B cell (primary cell): Measurements from ENCODE around the gene CCDC107. TPM values are rescaled to one million over a fixed set of nuclear protein-coding genes. Genes with fewer than 3 reads are reported as not detected.

ENCODE experiments used
- ATAC-seq: fragments of 200-7000 bp; cut with Tn5 transposase; one replicate; pipeline ENCODE4 v1.10.0; 2021; ENCODE audit warnings: low read depth, mild to moderate bottlenecking, moderate number of reproducible peaks, moderate library complexity
- CTCF ChIA-PET: fragments of 350-600 bp; sonication (Branson Sonifier 250); formaldehyde crosslinking; loops from one replicate; lab custom pipeline; 2021; ENCODE audit warnings: antibody characterized with exemption, inconsistent platforms; lab: Charles Lee
- POLR2A ChIA-PET: fragments of 350-600 bp; sonication (Branson Sonifier 250); formaldehyde crosslinking; loops from one replicate; lab custom pipeline; 2021; ENCODE audit warnings: antibody characterized with exemption; lab: Charles Lee
- DNase-seq: peaks from one replicate; pipeline ENCODE4 v3.0.0; 2013
- H2AFZ ChIP-seq: 2 replicates; pipeline ENCODE4 v1.6.1; 2012; ENCODE audit warnings: mild to moderate bottlenecking, low read depth, low read length; ENCODE audit not compliant: insufficient read depth, poor library complexity, severe bottlenecking
- H3K27ac ChIP-seq, 2 donors: 1 replicate in 1 of 2; 2 replicates in 1 of 2; pipeline ENCODE4 v1.5.1; 2012 to 2013; ENCODE audit warnings: low read length in 2 of 2, mild to moderate bottlenecking in 2 of 2, moderate library complexity in 1 of 2
- H3K27me3 ChIP-seq, 4 experiments: fragments of 200-600 bp in 1 of 4; sonication (generic) in 1 of 4; replicated peaks in 1 of 4; 1 replicate in 2 of 4; 2 replicates in 2 of 4; pipeline versions ENCODE4 v1.6.1 to v1.7.0; 2013 to 2016; ENCODE audit warnings: low read length in 3 of 4, mild to moderate bottlenecking in 2 of 4, mixed read lengths in 1 of 4, moderate library complexity in 1 of 4; ENCODE audit not compliant: insufficient read depth in 4 of 4, control insufficient read depth in 3 of 4; ENCODE audit errors: control extremely low read depth in 1 of 4
- H3K36me3 ChIP-seq, 2 experiments: replicated peaks in 1 of 2; 1 replicate in 1 of 2; 2 replicates in 1 of 2; pipeline versions ENCODE4 v1.6.1 to v1.7.1; 2013; ENCODE audit warnings: low read length in 1 of 2; ENCODE audit not compliant: insufficient read depth in 2 of 2, control insufficient read depth in 1 of 2; ENCODE audit errors: control extremely low read depth in 1 of 2, extremely low read depth in 1 of 2
- H3K4me1 ChIP-seq, 2 donors: fragments of 200-600 bp in 1 of 2; sonication (generic) in 1 of 2; 1 replicate in 1 of 2; 2 replicates in 1 of 2; pipeline versions ENCODE4 v1.5.1 to v1.6.1; 2013 to 2017; ENCODE audit warnings: low read length in 2 of 2; ENCODE audit not compliant: control insufficient read depth in 2 of 2, insufficient read depth in 2 of 2
- H3K4me2 ChIP-seq: replicated peaks from 2 replicates; pipeline ENCODE3; 2012; ENCODE audit warnings: mild to moderate bottlenecking, low read depth, low read length; ENCODE audit not compliant: poor library complexity, severe bottlenecking
- H3K4me3 ChIP-seq, 5 experiments: fragments of 200-600 bp in 1 of 5; sonication (generic) in 1 of 5; 1 replicate in 3 of 5; 2 replicates in 2 of 5; pipeline versions ENCODE4 v1.5.1 to v1.7.0; 2011 to 2016; ENCODE audit warnings: low read length in 4 of 5, mild to moderate bottlenecking in 4 of 5, low read depth in 2 of 5, control low read depth in 1 of 5, moderate library complexity in 1 of 5; ENCODE audit not compliant: insufficient read depth in 1 of 5; ENCODE audit errors: control extremely low read depth in 1 of 5, extremely low read depth in 1 of 5
- H3K79me2 ChIP-seq: fragments of 200-600 bp; sonication (generic); one replicate; pipeline ENCODE4 v1.6.0; 2016; ENCODE audit warnings: low read length; ENCODE audit not compliant: control insufficient read depth, insufficient read depth
- H3K9ac ChIP-seq: fragments of 200-600 bp; sonication (generic); 2 replicates; pipeline ENCODE4 v1.6.1; 2017; ENCODE audit warnings: mild to moderate bottlenecking, low read length, moderate library complexity
- H3K9me3 ChIP-seq, 3 donors: one replicate each; pipeline versions ENCODE4 v1.6.1 to v1.7.1; 2013; ENCODE audit warnings: low read length in 2 of 3; ENCODE audit not compliant: control insufficient read depth in 2 of 3, insufficient read depth in 1 of 3; ENCODE audit errors: control extremely low read depth in 1 of 3
- H4K20me1 ChIP-seq: 2 replicates; pipeline ENCODE4 v1.6.0; 2012; ENCODE audit warnings: mild to moderate bottlenecking, low read length; ENCODE audit not compliant: insufficient read depth, control insufficient read depth, poor library complexity, severe bottlenecking
- H3K27ac Mint-ChIP-seq: one replicate; pipeline ENCODE4 v1.8.0; 2021; ENCODE audit warnings: mixed read lengths
- H3K27me3 Mint-ChIP-seq: one replicate; pipeline ENCODE4 v1.8.0; 2021; ENCODE audit warnings: mixed read lengths
- H3K4me1 Mint-ChIP-seq: one replicate; pipeline ENCODE4 v1.8.0; 2021; ENCODE audit warnings: mixed read lengths
- H3K4me3 Mint-ChIP-seq: one replicate; pipeline ENCODE4 v1.8.0; 2021; ENCODE audit warnings: mixed read lengths
- H3K9me3 Mint-ChIP-seq: one replicate; pipeline ENCODE4 v1.8.0; 2022; ENCODE audit warnings: mixed read lengths; ENCODE audit not compliant: insufficient read depth
- EZH2 ChIP-seq: IDR thresholded peaks from 2 replicates; pipeline ENCODE4 v1.6.1; 2012; ENCODE audit warnings: borderline replicate concordance, low read depth, mild to moderate bottlenecking, moderate library complexity, low read length; ENCODE audit not compliant: insufficient read depth, poor library complexity, severe bottlenecking
- intact Hi-C: fragments of 100-400 bp; cut with micrococcal nuclease; formaldehyde crosslinking; loops from one replicate; pipeline ENCODE4 v1.10.0; 2022
- polyA plus RNA-seq: library from polyadenylated mRNA; depleted of rRNA; stranded (reverse); fragments of >200 nt; gene quantifications from 2 replicates; pipeline ENCODE4 v1.2.3, GENCODE V29; 2012
- total RNA-seq, 2 donors: library from RNA; stranded (reverse); fragments of 120-200 nt in 1 of 2; gene quantifications; 1 replicate in 1 of 2; 2 replicates in 1 of 2; pipeline versions ENCODE4 v1.2.3 to v1.2.4, GENCODE V29; 2013 to 2022
- TF ChIP-seq, protein P1 (sequence below): fragments of 200-600 bp; IDR thresholded peaks from one replicate; pipeline ENCODE4 v1.8.0; 2022; ENCODE audit warnings: antibody characterized with exemption, mild to moderate bottlenecking

CCDC107 gene
- total and polyA plus RNA-seq, 2 donors (not counting 1 experiment from before 2014, with no cell fraction given) = 22.5 to 33.8 TPM

GRCh38 chr9:35635730-35636129, 22.4 kb upstream of the CCDC107 start:
- H3K4me3 Mint-ChIP-seq = peak overlapping the region; percentile 68
- CTCF ChIA-PET = interaction anchor here (0.9 to 3.1 kb wide), 8 partner anchors 10 to 96 kb away, joined by 3 to 19 read pairs (median 4); partner anchors contain the start of genes CREB3, SIT1 and TLN1
- Histone ChIP-seq H3K4me3 (peak overlapping the region in 2 of 5 experiments; percentile 5 to 45), H3K9me3 (peaks cover 0 to 3% (median 0%) of the 10 kb centered on the region in 3 donors), H4K20me1 (no peaks in the 10 kb centered on the region), H3K36me3 (peaks cover 0 to 3% of the 10 kb centered on the region in 2 experiments), H3K9ac (peak overlapping the region; percentile 53), H3K4me2 (peak overlapping the region; percentile 63), H3K79me2 (peaks cover 14% of the 10 kb centered on the region), H2AFZ (no peak overlapping the region), H3K4me1 (peaks cover 67 to 68% of the 10 kb centered on the region in 2 donors), H3K27me3 (no peaks in the 10 kb centered on the region), H3K27ac (peak overlapping the region; percentile 88 to 95)
- intact Hi-C loops = loop anchor here (1.0 kb wide), 2 partner anchors 11 to 16 kb away; no protein-coding TSS in a partner anchor
- no peaks in the 10 kb centered on the region for H3K27me3 Mint-ChIP-seq
- H3K27ac Mint-ChIP-seq = peak overlapping the region; percentile 91
- H3K9me3 Mint-ChIP-seq = no peaks in the 10 kb centered on the region
- POLR2A ChIA-PET = interaction anchor here (0.7 to 2.1 kb wide), 8 partner anchors 11 to 31 kb away, joined by 3 to 17 read pairs (median 5); partner anchors contain the start of genes CCDC107, RMRP and TESK1
- DNase-seq (no peak), ATAC-seq (no peak)
- TF ChIP-seq EZH2 = no peak
- TF ChIP-seq, protein P1, sequence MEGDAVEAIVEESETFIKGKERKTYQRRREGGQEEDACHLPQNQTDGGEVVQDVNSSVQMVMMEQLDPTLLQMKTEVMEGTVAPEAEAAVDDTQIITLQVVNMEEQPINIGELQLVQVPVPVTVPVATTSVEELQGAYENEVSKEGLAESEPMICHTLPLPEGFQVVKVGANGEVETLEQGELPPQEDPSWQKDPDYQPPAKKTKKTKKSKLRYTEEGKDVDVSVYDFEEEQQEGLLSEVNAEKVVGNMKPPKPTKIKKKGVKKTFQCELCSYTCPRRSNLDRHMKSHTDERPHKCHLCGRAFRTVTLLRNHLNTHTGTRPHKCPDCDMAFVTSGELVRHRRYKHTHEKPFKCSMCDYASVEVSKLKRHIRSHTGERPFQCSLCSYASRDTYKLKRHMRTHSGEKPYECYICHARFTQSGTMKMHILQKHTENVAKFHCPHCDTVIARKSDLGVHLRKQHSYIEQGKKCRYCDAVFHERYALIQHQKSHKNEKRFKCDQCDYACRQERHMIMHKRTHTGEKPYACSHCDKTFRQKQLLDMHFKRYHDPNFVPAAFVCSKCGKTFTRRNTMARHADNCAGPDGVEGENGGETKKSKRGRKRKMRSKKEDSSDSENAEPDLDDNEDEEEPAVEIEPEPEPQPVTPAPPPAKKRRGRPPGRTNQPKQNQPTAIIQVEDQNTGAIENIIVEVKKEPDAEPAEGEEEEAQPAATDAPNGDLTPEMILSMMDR = no peak
- peaks cover 66% of the 10 kb centered on the region for H3K4me1 Mint-ChIP-seq
